M059J (cell line): ENCODE measurements around the gene ATAD2B. TPM values are rescaled to one million over a fixed set of nuclear protein-coding genes. Genes with fewer than 3 reads are reported as not detected.

Experiments
- DNase-seq: peaks from one replicate; pipeline ENCODE4 v3.0.0-alpha.2; 2012; ENCODE audit warnings: low read depth
- total RNA-seq: library from RNA; depleted of rRNA; stranded (reverse); fragments of >200 nt; shearing (Covaris generic); gene quantifications from 2 replicates; pipeline ENCODE4 v1.2.3, GENCODE V29; 2014

The ATAD2B gene
- total RNA-seq, 1 experiment from 2014 or later, result 3.8 TPM

DNA sequence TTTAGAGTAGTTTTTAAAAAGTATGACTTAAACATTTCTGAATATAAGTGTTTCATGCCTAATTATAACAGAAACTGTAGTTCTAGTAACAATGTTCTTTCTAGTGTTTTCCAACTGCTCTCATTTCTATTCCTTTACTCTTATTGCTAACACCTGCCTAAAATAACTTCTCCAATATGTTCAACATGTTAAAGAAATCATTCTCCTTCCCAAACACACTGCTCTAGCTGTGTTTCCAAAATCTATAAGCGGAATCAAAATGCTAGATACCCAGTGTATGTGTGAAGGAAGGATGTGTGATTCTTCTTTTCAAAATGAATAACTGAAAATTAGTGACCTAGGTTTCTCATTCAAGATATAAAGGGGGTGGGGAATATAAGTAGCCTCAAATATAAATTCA lies 89.1 kb downstream of the ATAD2B start:
- no peak for DNase-seq

GRCh38 chr2:23836971-23837565 lies 89.9 kb downstream of the ATAD2B start:
- DNase-seq, result no peak

DNA sequence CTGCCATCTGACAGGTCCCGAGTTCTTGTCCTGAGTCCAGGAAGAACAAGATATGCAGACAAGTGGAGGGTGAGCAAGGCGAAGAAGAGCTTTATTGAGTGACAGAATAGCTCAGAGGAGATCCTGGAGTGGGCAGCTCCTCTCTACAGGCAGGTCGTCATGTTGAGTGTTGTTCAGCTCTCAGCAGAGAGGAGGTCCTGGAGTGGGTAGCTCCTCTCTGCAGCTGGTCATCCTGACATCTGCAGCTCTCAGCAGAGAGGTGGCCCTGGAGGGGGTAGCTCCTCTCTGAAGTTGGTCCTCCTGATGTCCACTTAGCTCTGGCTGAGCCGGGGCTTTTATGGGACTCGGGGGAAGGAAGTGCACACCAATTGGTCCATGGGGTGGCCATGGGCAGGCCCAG lies 90.4 kb downstream of the ATAD2B start:
- DNase-seq, result no peak

GRCh38 chr2:23835988-23836387 lies 90.9 kb downstream of the ATAD2B start:
- DNase-seq, result no peak

DNA sequence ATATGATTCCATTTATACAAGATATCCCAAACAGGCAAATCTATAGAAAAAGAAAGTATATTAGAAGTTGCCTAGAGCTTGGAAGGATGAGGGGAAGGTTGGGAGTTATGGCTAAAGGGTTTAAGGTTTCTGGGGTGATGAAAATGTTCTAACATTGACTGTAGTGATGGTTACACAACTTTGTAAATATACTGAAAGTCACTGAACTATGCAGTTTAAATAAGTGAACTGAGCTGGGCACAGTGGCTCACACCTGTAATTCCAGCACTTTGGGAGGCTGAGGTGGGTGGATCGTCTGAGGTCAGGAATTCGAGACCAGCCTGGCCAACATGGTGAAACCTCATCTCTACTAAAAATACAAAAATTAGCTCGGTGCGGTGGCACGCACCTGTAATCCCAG lies 91.5 kb downstream of the ATAD2B start:
- no peak for DNase-seq

GRCh38 chr2:23828986-23829385 lies 97.9 kb downstream of the ATAD2B start:
- no peak for DNase-seq

DNA sequence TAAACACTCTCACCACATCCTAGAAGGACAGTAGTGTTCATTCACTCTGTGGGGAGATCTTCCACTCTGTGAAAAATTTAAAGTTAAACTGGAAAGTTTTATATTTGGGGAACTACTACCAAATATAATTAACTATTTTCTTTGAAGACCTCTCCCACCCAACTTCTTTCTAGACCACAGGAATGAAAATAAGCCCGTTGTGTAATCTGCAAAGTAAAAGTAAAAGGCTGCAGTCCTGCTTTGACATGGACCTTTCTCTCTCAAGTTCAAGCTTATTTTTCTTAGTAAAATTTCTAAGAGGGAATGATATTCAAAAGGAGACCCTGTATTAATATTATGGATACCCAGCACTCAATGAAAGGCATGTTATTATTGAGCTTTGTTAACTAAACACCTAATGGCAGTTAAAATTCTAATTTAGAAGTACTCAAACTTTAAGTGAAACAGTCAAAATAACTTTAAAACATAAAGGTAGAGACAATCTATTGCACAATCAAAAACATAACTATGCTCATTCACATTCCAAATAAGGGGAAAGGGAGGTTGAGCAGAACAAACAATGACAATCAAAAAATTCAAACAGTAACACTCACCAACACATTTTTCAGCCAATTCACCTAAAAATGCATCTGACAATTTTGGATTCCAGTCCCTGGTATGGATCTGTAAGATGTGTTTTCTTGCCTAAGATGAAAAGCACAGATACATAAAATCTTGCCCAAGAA lies 98.5 kb downstream of the ATAD2B start:
- no peak for DNase-seq

GRCh38 chr2:23827287-23827686 lies 99.6 kb downstream of the ATAD2B start:
- no peak for DNase-seq

DNA sequence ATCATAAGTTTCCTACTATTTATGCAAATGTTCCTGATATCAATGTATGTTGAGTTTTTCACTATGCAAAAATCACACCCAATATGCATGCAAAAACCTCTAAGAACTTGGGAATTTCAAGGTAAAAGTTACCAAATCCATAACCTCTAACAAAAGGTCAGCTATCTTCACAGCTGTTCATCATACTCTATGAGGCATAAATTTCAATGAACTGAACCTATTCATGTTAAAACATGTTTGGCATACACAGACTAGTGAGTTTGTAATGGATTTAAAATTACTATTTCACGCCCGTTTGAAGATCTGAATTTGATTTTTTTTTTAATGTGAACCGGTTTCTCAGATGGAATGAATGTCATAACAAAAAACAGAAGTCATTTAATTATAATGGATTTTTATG lies 100.2 kb downstream of the ATAD2B start:
- no peak for DNase-seq

GRCh38 chr2:23826040-23826439 lies 100.9 kb downstream of the ATAD2B start:
- no peak for DNase-seq

DNA sequence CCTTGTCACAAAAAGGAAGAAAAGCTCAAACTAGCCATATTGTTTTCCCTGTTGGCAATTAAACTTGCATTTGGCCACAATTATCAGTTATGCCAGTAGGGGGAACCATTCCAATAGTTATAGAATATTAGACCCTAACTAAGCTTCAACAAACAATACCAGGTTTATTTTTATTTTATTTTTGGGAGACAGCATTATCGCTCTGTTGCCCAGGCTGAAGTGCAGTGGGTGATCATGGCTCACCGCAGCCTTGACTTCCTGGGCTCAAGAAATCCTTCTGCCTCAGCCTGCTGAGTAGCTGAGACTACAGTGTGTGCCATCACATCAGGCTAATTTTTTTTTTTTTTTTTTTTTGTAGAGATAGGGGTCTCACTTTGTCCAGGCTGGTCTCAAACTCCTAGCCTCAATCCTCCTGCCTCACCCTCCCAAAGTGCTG lies 102.1 kb downstream of the ATAD2B start:
- peak; percentile 53 for DNase-seq

- DNase-seq, result no peak
Observed at GRCh38 chr2:23823863-23824262, 103.1 kb downstream of the ATAD2B start.

- DNase-seq, result no peak
Observed at GRCh38 chr2:23814963-23815362, 112.0 kb downstream of the ATAD2B start.

GRCh38 chr2:23813438-23813837 lies 113.5 kb downstream of the ATAD2B start:
- no peak for DNase-seq

DNA sequence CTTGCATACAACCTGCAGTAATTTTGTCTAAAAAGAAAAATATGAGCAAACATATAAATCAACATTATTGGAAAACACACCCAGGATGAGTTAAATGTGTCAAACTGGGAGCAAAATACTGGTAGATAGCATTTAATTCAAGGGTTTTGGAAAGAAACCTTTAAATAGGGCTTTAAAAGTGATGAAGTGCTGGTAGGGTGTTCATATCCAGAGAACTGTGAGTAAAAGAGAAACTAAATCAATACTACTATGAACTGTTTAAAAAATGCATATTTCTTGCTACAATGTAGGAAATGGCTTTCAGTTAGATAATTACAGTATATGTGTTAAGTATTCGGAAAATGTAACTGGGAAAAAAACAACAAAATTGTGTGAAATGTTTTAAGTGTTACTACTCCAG lies 117.8 kb downstream of the ATAD2B start:
- no peak for DNase-seq

DNA sequence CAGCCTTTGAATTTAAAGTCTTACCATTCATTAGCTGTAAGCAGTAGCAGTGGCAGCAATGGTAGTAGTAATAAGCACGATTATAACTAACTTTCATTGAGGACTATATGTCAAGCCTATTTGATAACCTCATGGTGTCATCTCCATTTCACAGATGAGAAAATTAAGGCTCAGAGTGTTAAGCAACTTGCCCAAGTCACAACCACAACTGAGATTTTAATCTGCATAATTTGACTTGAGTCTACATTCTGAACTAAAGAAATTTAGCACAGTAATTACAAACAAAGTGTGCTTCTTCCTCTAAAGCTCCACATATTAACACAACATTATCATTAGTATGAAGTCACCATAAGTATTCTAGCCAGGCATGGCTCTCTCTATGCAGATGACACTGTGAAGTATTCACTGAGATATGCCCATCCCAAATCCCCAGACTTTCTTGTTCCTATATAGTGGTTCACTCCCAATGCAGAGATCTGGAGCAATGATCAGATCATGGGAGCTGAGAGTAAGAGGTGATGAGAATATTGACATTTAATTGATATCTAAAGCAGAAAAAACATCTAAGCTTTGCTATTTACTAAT lies 120.2 kb downstream of the ATAD2B start:
- DNase-seq, result no peak

DNA sequence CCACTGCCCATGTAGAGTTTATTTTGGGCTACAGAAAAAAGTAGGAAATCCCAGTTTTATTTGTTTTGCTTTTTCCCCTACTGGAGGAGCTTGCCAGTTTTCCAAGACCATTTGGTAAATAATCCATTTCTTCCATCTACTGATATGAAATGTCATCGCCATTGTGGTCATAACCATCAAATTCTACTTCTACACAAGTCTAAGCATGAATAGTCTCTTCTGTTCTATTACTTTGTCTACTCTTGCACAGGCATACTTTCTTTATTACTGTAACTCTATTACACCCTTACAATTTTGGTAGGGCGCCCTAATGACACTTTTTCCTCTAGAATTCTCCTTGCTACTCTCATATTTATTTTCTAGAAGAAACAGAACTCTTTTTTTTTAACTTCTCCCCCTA lies 120.7 kb downstream of the ATAD2B start:
- no peak for DNase-seq

GRCh38 chr2:23803965-23804542 lies 122.9 kb downstream of the ATAD2B start:
- peak; percentile 21 for DNase-seq

DNA sequence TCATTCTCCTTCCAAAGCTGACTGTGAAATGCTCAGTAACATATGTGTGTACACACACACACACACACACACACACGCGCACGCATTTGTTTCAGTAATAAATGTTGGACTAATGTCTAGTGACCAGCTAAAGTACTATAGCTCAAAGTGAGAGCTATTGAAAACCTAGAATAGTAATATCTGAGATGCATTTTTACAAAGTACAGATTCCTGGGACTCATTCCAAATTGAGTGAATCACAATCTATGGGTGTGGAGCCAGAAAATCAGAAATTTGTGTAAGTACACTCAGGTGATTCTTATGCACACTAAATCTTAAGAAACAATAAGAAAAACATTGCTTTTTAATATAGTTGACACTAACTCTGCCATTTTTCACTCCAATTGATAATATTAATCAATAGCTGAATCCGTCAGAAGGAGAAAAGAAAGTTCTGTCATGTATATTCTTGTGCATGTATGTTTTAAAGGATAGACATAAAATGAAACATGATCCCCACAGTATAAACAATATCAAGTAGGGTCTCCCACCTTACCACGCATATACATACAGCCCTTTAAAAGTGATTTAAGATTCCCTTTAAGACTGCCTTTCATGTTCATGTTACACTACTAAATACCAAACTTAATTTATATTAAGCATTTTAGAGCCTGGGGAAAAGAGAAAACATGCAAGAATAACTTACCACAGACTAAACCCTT lies 123.5 kb downstream of the ATAD2B start:
- peak; percentile 58 for DNase-seq

GRCh38 chr2:23801396-23801795 lies 125.5 kb downstream of the ATAD2B start:
- DNase-seq, result no peak

GRCh38 chr2:23794234-23794633 lies 132.7 kb downstream of the ATAD2B start:
- DNase-seq, result no peak

DNA sequence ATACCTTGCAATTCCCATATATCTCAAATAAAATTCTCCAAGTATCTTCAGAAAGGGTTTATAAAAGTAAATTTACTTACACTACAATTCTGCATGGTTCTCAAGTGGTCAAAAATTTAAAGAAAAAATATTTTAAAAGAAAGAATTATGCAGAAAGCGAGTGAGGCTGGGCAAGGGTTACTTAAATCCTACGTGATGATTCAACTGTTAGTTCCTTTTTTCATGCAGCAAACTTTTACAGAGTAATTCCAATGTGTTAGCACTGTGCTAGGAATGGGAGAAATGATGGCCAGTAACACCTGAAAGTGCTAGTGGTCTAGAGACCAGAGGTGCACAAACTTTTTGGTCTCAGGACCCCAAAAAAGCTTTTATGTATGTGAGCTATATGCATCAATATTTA lies 133.4 kb downstream of the ATAD2B start:
- no peak for DNase-seq
